HK-2 (cell line): ENCODE data around the gene GFPT1.
A peak's percentile ranks its signal among the peaks of the same experiment; 100 is the strongest.

Source experiments
- DNase-seq: peaks from one replicate; pipeline ENCODE4 v3.0.0-alpha.2; 2018; ENCODE audit not compliant: unreplicated experiment

GFPT1 gene

DNA sequence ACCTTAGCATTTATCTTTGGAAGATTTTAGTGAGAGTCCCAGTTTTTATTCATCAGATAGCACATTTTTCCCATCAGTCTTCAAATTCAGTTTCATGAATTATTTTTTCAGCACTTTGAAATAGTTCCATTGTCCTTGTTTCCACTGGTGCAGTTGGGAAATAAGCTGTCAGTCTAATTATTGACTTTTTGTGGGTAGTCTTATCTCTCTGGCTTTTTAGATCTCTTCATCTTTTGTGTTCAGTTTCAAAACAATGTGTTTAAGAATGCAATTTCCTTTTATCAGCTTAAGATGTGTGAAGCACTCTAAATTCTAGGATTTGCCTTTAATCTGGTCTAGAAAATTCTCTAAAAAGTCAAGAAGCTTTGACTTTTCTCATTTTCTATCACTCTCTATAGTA, 70.5 kb downstream of the GFPT1 start:
- DNase-seq = no peak

DNA sequence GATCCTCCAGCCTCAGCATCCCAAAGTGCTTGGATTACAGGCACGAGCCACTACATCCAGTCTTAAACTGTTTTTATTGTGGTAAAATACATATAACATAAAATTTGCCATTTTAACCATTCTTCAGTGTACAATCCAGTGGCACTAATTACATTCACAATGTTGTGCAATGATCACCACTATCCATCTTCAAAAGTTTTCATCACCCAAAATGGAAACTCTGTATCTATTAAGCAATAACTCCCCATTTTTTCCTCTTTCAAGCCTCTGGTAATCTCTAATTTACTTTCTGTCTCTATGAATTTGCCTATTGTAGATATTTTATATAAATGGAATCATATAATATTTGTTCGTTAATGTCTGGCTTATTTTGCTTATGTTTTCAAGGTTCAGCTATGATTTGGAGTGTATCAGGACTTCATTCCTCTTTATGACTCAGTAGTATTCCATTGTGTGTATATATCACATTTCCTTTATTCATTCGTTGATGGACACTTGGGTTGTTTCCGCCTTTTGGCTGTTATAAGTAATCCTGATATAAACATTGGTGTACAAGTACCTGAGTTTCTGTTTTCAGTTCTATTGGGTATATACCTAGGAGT, 71.8 kb downstream of the GFPT1 start:
- DNase-seq = no peak

DNA sequence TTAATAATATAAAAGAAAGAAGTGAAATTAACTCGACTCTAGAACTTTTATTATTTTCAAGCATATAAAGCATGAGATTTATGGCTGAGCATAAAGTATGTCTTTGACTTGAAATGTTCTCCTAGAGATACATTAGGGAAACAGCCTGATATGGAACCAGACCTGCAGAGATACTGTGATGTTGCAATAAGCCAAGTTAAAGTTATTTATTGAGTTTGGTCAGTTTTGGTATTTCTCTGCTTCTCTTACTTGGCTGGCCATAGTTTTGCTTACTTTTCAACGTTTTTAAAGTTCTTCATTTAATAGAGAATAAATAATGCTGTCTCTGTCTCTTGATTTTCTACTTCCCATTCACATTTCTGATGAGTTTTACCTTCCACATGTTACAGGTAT, 76.0 kb downstream of the GFPT1 start:
- no peak for DNase-seq

DNA sequence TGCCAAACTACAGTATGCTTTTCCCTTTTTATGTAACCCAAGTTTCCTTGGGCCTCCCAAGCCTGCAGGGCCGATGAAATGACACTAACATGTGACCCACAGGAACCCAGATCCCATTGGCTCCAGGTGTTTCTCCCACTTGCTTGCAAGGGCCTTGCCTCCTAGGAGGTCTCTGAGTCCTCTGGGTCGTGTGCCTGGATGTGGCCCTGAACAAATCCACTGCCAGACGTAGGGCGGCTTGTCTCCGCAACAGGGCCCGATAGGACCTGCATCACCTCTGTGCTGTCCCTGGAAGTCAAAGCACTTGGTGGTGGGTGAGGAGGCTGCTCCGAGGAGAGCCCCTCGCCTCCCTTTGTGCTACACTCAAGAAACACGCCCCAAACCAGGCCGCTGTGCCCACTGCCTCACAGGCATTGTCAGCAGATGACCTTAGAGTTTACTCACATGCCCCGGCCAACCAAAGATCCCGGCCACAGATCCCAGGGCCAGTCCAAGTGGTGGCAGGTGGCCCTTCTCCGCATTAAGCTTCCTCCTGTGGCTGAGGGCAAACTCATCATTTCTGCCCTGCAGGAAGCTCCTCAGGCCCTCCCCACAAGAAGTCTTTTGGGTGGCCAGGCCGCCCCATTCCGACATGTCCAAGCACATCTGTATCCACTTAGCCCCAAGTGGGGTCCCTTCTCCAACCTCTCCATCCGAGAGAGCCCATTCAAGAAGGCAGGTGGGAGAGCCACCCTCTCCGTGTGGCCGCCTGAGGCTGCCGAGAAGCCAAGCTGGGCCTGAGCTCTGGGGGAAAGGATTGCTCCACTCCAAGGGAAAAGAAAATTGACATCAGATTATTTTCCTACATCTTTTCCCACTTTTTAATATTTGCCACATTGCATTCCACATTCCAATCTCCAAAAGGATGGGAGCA, 76.7 kb downstream of the GFPT1 start:
- DNase-seq = no peak

DNA sequence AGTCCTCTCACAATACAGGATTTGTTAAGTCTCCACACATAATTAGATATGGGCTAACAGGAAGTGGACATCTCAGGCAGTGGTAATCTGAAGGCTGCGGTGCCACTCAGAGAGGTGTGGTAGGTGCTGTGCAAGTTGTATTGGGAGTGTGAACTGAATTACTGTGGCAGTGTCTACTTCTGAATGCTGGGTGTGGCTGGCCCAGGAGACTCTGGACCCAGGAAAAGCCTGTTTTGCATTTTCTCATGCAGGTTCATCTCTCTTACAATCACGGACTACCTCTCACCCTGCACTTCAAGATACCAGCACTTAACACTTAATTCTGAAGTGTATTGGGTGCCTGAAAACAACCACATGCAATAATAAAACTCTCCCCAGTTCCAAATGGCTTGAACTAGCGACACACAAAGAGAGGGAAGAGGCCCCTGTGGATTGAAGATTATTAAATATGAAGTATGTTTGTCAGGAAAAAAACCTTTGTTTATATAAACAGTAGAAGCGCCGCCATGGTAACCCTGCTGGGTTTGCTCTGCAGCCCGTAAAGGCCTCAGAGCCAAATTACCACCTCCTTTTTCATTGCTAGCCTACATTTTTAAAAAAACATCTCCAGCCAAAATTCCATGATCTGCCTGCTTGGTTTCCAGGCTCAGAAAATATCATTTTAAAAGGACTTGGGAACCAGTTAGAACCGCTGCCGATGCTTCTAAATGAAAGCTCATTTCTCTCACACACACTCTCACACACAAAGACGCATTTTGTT, 77.5 kb downstream of the GFPT1 start:
- no peak for DNase-seq

DNA sequence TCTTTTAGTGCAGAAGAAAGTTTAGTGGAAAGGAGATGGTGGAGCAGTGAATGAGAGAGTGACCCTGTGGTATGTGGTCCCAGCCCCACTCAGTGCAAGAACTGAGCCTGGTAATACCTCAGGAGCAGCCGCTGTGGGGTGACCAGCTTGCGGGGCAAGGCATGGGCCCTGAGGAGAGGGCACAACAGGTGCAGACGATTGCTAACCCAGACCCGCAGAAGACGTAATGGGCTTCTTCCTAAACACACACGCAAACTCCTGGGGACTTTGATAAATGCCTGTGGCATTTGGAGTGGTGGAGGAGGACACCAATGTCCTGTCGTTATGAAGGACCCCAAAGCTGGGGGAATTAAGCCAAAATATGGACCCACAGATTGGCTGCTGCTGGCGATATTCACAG, 78.7 kb downstream of the GFPT1 start:
- no peak for DNase-seq

DNA sequence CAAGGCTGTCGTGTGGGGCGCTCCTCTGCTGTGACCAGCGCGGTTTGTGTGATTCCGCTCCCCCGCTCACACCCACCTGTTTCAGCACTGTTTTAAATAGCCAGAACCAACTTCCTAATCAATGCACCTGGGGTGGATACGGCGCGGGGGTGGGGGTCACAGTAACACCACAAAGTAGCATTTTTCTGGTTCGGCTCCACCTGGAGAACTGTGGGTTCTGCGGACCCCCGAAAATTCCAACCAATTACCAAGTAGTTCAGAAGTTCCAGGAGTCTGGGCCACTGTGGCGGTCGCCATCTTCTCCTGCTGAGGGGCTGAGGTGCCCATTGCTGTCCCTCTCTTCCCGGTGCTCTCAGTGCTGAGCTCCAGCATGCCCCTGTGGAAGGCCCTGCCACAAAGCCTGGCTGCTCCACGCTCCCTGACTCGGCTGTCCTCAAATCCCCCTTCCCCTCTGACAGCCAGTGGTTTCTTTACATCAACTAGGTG, 79.4 kb downstream of the GFPT1 start:
- DNase-seq = no peak

DNA sequence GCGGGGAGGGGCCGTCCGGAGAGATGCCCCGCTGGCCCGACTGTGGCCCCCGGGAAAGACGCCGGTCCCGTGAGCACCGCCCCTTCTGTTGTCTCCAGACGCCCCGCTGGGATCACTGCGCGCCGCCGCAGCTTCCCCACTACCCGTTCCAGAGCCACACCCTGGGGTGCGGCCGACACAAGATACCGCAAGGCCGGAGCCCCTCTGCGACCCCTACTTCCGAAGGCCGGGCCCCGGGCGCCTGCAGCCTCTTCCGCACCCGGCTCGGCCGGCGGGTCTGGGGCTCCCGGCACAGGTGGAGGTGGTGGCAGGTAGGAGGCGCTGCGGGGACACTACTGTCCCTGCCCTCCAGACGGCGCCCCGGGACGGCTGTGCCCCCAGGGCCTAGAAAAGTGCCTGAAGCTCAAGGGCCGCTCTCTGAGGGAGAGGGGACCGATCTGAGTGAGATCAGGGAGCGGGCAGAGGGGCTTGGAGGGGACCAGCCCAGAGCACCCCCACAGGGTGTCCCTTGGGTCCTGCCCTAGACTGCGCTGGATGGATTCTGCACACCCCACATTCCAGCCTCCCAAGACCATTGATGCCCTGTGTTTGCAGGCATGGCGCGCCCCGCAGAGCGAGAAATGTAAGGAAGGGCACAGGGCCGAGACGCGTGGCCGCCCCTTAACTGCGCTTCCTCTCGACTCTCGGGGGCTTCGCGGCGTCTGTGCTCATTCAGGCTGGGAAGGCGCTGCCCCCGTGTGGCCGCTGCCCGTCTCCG, 80.0 kb downstream of the GFPT1 start:
- DNase-seq = peak; percentile 63

DNA sequence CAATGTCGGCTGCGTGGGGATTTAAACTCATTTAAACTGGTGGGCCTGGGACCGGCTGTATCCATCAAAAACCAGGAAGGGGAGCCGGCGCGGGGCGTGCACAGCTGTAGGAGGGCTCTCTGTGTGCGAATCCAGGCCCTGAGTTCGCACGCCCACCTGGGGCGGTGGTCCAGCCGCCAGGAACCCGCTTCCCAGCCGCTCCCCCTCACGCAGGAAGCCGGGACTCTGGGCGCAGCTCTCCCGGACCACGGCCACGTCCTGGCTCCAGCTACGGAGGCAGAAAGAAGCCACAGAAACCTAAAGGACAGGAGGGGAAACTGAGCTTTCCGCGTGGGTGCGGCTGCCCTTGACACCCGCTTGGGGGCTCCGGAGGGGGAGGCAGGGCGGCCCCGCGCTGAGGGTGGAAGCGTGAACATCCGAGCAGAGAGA, 80.6 kb downstream of the GFPT1 start:
- no peak for DNase-seq

DNA sequence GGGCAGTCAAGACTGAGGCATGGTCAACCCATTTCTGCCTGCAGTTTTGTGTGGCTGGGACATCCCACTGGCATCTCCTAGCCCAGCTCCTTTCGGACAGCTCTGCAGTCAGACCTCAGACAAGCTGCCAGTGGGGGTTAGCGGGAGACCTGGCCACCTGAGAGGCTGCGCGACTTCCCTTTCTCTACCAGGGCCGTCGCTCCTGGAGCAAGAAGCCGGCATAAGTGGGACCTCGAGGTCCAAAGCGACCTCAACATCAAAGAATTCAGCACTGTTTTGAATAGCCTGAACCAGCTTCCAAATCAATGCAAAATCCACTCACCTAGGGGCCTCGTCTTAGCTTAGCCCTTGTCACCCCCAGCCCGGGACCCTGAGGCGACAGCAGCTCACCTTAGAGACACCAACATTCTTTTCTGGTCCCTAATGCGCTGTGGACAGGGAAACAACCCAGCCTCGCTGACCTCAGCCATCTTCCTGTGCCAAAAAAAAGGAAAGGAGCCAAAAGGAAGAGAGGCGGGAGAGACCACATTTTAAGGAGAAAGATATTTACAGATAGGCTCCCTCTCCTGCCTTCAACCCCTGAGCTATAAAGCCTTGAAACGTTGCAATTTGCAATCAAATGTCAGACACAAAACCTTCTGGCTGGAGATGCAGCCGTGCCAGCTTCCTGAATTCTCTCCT, 81.2 kb downstream of the GFPT1 start:
- no peak for DNase-seq

DNA sequence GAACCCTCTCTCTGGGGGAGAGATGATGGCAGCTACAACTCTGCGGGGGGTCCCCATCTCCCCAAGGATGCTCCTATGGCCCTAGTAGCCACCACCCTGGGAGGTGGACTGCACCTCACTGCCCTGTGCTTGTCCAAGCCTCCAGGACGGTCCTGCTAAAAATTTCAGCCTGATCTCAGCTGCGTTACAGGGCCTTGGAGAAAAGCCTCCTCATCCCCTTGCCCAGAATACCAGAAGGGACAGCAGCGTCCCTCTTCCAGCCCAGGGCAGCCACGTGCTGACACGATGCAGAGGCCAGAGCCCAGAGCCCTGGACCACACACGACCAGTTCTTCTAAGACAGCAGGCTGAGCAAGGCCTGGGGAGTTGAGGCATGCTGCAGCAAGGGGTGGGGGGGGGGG, 81.9 kb downstream of the GFPT1 start:
- no peak for DNase-seq

DNA sequence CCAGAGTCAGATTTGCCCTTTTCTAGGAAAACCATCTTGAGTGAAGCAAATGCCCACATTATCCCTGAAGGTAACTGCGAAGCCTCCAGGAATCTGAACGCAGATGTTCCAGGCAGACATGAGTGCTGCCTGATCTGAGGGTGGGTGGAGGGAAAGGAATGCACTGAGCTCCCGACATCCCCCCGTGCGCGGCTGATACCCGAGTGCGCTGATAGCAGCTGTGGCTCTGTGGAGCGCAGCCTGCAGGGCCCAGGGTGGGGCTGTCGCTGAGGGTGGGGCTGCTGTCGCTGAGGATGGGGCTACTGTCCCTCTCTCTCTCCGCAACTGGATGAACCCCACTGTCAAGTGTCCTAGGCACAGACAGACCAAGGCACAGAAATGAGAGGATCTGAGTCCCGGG, 82.4 kb downstream of the GFPT1 start:
- no peak for DNase-seq

DNA sequence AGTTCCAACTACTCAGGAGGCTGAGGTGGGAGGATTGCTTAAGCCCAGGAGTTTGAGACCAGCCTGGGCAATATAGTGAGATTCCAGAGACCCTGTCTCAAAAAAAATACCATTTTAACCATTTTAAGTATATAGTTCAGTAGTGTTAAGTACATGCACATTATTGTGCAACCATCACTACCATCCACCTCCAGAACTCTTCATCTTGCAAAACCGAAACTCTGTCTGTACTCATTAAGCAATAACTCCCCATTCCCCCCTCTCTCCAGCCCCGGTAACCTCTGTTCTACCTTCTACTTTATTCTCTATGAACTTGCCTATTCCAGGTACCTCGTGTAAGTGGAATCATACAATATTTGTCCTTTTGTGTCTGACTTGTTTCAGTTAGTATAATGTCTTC, 86.4 kb downstream of the GFPT1 start:
- DNase-seq = no peak

DNA sequence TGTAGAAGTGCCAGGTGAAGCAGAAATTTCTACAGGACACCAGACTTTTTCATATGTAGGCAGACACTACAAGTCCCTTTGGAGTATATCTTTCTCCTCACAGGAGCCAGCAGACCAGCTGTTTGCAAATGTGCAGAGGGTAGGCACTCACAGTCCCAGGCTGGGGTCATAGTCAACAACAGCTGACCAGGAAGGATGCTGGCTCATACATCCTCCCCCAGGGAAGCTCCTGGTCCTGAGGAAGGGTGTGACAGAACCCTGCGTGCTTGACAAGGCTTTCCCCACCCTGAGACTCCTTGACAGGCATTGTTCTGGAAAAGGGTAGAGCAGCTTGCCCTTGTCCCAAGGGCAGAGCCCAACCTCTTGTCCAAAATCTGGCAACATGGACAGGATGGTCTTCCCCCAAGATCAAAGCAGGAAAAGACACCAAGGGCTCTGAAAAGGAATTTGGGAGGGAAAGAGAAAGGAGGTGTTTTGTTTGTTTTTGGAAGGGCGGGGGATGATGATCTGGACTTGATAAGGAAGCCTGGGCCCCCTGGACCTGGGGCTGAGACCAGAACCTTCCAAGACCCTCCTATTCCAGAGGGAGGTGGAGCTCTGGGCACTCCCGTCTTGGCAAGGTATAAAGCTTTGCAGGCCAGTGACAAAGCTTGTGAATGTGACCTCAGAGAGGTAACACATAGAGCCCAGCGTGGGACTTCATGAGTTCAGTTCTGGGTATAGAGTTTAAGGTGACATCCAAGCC, 87.1 kb downstream of the GFPT1 start:
- no peak for DNase-seq

DNA sequence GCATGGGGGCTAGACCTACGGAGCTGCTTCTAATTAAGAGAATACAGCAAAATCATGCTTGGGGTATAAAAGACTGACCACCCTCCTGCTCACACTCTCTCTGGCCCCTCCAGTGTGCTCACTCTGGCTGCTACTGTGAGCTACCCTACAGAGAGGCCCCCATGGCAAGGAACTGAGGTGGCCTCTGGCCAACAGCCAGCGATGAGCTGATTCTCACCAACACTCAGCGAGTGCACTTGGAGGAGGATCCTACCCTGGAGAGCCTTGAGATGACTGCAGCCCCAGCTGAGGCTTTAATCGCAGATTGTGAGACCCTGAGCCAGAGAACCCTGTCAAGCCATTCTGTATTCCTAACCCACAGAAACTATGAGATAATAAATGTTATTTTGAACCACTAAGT, 88.2 kb downstream of the GFPT1 start:
- peak; percentile 41 for DNase-seq

DNA sequence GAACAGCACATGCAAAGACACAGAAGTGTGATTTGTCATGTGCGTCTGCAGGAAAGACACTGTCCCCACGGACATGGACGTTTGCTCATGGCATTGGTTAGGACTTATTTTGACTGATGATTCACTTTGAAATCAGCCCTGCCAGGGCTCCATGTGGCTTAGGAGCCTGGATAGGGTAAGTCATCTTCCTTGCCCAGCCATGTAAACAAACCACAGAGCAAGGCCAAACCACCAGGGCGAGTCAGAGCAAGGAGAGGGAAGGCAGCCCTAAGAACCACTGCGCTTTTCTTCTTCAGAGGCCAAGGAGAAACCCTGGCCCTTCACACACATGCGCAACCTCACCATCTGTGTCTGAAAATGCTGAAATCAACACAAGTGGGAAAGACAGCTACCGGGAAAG, 88.8 kb downstream of the GFPT1 start:
- peak; percentile 74 for DNase-seq

DNA sequence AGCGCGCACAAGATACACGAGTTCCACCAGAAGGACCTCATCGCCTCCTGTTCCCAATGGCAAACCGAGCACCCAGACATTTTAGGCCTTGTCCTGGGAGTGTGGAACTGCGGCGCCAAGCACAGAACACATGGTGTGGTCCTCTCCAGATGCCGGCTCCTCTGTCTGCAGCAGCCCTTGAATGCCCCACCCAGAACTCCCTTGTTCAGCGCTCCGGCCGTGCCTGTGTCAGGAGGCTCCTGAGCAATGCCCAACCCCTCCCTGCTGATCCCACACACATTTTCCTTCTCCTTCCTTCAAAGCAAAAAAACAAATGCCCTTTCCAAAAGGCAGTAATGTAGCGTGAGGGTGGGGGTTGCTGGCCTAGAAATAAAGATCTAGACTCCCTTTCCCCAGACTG, 89.8 kb downstream of the GFPT1 start:
- no peak for DNase-seq

DNA sequence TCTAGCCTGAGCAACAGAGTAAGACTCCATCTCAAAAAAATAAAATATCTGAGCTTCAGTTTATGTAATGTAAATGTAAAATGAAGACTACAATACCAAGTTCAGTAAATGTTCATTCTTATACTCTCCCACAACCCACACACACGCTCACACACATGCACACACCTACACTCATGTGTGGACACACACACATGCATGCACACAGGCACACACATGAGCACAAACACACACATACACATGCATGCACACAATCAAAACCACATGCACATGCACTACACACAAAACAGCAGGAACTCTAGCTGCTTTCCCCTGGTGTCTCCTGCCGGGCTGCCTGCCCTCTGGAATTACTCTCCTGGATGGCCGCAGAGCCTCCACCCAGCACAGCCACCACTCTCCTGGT, 90.6 kb downstream of the GFPT1 start:
- DNase-seq = no peak

DNA sequence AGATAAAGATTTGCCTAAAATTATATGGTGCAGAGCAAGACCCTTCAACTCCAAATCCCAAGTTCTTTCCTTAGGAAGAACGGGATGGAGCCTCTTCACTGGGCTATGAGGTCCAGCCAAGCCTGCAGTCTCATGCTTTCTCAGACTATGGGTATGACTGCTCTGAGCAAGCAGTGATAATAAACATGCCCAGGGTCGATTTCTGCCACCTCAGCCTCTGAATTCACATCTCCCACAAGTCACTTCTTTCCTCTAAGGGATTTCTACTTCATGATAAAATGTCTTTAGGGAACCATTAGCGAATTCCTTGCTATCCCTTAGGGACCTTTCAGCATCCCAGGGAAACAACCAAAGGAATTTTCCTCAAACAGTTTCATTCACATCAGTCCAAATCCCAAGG, 94.8 kb downstream of the GFPT1 start:
- no peak for DNase-seq

DNA sequence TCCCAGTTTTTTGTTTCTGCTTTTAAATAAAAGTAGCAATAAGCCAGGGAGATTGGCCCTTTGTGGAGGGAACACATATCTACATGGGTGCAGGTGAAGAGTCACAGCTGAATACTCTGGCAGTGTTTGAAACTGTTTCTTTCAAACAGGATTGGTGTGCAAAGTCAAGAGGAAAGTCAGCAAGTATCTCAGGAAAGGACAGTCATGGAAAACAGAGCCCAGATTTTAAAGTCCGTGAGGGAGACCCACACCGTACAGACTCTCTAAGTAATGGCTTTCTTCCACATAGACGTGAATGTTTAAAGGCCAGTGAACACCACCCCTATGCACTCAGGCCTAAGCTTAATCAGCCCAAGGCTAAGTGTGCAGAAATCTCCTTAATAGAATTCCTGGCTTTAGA, 95.3 kb downstream of the GFPT1 start:
- DNase-seq = no peak
